Suppressor macrophage (primary cell): Measurements from ENCODE around the gene MLH3.

Experiments
- DNase-seq, 4 experiments: peaks; one replicate each; pipeline ENCODE4 v3.0.0-alpha.2; 2020 to 2022

MLH3 gene

GRCh38 chr14:75066691-75067090, 15.4 kb upstream of the MLH3 start:
- DNase-seq: peak; percentile 33 to 77 (median 68)

GRCh38 chr14:75064205-75064567, 12.9 kb upstream of the MLH3 start:
- DNase-seq: no peak

GRCh38 chr14:75063491-75064204, 12.4 kb upstream of the MLH3 start, which contains the start of gene ACYP1:
ACYP1 (minus strand) TSS chr14:75064024; CDS start chr14:75063553, 471 bp downstream.
- DNase-seq: peak; percentile 92 to 95 (median 94)

- no peak for DNase-seq
Observed at GRCh38 chr14:75063013-75063412, 11.7 kb upstream of the MLH3 start.

GRCh38 chr14:75060420-75060819, 9.2 kb upstream of the MLH3 start:
- no peak for DNase-seq

- DNase-seq: no peak
Observed at GRCh38 chr14:75059642-75060041, 8.4 kb upstream of the MLH3 start.

GRCh38 chr14:75054421-75054820, 3.2 kb upstream of the MLH3 start:
- no peak for DNase-seq

GRCh38 chr14:75053396-75054291, 2.4 kb upstream of the MLH3 start:
- no peak for DNase-seq

- DNase-seq: no peak
Observed at GRCh38 chr14:75051556-75051899, 261 bp upstream of the MLH3 start.

- DNase-seq: peak in 2 of 4 experiments; percentile 29 to 63
Observed at GRCh38 chr14:75049731-75050201, 1.5 kb downstream of the MLH3 start.

GRCh38 chr14:75049136-75049535, 2.1 kb downstream of the MLH3 start:
- no peak for DNase-seq

- no peak for DNase-seq
Observed at GRCh38 chr14:75048101-75048500, 3.2 kb downstream of the MLH3 start.

- no peak for DNase-seq
Observed at GRCh38 chr14:75047506-75047905, 3.8 kb downstream of the MLH3 start.

GRCh38 chr14:75046899-75047298, 4.4 kb downstream of the MLH3 start:
- DNase-seq: no peak

GRCh38 chr14:75046275-75046674, 5.0 kb downstream of the MLH3 start:
- no peak for DNase-seq

- DNase-seq: no peak
Observed at GRCh38 chr14:75044752-75045151, 6.5 kb downstream of the MLH3 start.

GRCh38 chr14:75044322-75044721, 6.9 kb downstream of the MLH3 start:
- DNase-seq: no peak

GRCh38 chr14:75042035-75042434, 9.2 kb downstream of the MLH3 start:
- no peak for DNase-seq

- no peak for DNase-seq
Observed at GRCh38 chr14:75041613-75042012, 9.7 kb downstream of the MLH3 start.

GRCh38 chr14:75040959-75041358, 10.3 kb downstream of the MLH3 start:
- no peak for DNase-seq

GRCh38 chr14:75040507-75040906, 10.8 kb downstream of the MLH3 start:
- no peak for DNase-seq

- no peak for DNase-seq
Observed at GRCh38 chr14:75032939-75033338, 18.3 kb downstream of the MLH3 start.

GRCh38 chr14:75030147-75030546, 21.1 kb downstream of the MLH3 start:
- no peak for DNase-seq

GRCh38 chr14:75025876-75026275, 25.4 kb downstream of the MLH3 start:
- peak in 3 of 4 experiments; percentile 7 to 39 (median 17) for DNase-seq
